Measurements from ENCODE around the gene TMEM69.

TMEM69 gene

GRCh38 chr1:45687754-45688740 is at the start of gene TMEM69:
Gene TMEM69, plus strand, starts transcription at chr1:45688181. Its CDS starts 2,888 bp downstream, at chr1:45691069.
- no peak for TF ChIP-seq CTCF (IDR thresholded peaks at IDR 0.05; ENCODE audit: control insufficient read depth, extremely low read depth, insufficient read depth)
- peak within 1 kb of the TSS; percentile 97 for H3K4me3 ChIP-seq (ENCODE audit: low read depth, low read length)
- peak; percentile 81 for DNase-seq (ENCODE audit: low read depth)

GRCh38 chr1:45640293-45640692 is 47.7 kb upstream of the TMEM69 start:
- TF ChIP-seq CTCF (IDR thresholded peaks at IDR 0.05; ENCODE audit: control insufficient read depth, extremely low read depth, insufficient read depth), result no peak
- no peak for DNase-seq (ENCODE audit: low read depth)
- H3K4me3 ChIP-seq (ENCODE audit: low read depth, low read length), result no peak overlapping the region

- no peak overlapping the region for H3K4me3 ChIP-seq (ENCODE audit: low read depth, low read length)
- DNase-seq (ENCODE audit: low read depth), result no peak
- no peak for TF ChIP-seq CTCF (IDR thresholded peaks at IDR 0.05; ENCODE audit: control insufficient read depth, extremely low read depth, insufficient read depth)
These were observed 44.7 kb upstream of the TMEM69 start for GRCh38 chr1:45643321-45643720.

- peak; percentile 57 for DNase-seq (ENCODE audit: low read depth)
- H3K4me3 ChIP-seq (ENCODE audit: low read depth, low read length), result no peak overlapping the region
- TF ChIP-seq CTCF (IDR thresholded peaks at IDR 0.05; ENCODE audit: control insufficient read depth, extremely low read depth, insufficient read depth), result peak; percentile 70
These were observed 44.0 kb upstream of the TMEM69 start for GRCh38 chr1:45643978-45644377.

- no peak overlapping the region for H3K4me3 ChIP-seq (ENCODE audit: low read depth, low read length)
- TF ChIP-seq CTCF (IDR thresholded peaks at IDR 0.05; ENCODE audit: control insufficient read depth, extremely low read depth, insufficient read depth), result no peak
- no peak for DNase-seq (ENCODE audit: low read depth)
These were observed 43.3 kb upstream of the TMEM69 start for GRCh38 chr1:45644661-45645060.

- no peak for DNase-seq (ENCODE audit: low read depth)
- no peak overlapping the region for H3K4me3 ChIP-seq (ENCODE audit: low read depth, low read length)
- TF ChIP-seq CTCF (IDR thresholded peaks at IDR 0.05; ENCODE audit: control insufficient read depth, extremely low read depth, insufficient read depth), result no peak
These were observed 40.5 kb upstream of the TMEM69 start for GRCh38 chr1:45647248-45648021.

All from LNCaP clone FGC (cell line).